Endothelial cell of umbilical vein (primary cell): ENCODE data around the gene FGD5. TPM values are rescaled to one million over a fixed set of nuclear protein-coding genes. Genes with fewer than 3 reads are reported as not detected.

ENCODE experiments used
- BruUV-seq: library from RNA; stranded (reverse); fragments of 400-500 nt; replicated peaks from 2 replicates; lab custom pipeline; 2021; lab: Mats Ljungman, UMichigan
- CTCF ChIA-PET: fragments of 300-600, 350-600 bp; sonication (Branson Sonifier 250); formaldehyde crosslinking; loops from one replicate; lab custom pipeline; 2021; ENCODE audit warnings: antibody characterized with exemption, inconsistent platforms; lab: Charles Lee
- POLR2A ChIA-PET: fragments of 300-600, 350-600 bp; sonication (Branson Sonifier 250); formaldehyde crosslinking; loops from one replicate; lab custom pipeline; 2021; ENCODE audit warnings: antibody characterized with exemption, inconsistent platforms; lab: Charles Lee
- DNase-seq: peaks from one replicate; pipeline ENCODE4 v3.0.0-alpha.2; 2011; ENCODE audit warnings: low read depth, low spot score
- FAIRE-seq: peaks from 2 replicates; lab custom pipeline; 2011; peaks lifted over from hg19 to GRCh38; lab: Jason Lieb, UNC
- H2AFZ ChIP-seq: 2 replicates; pipeline ENCODE4 v1.6.0; 2012; ENCODE audit warnings: low read depth, low read length, control low read depth, inconsistent platforms
- H3K27ac ChIP-seq: 2 replicates; pipeline ENCODE4 v1.5.1; 2011; ENCODE audit warnings: low read depth, mild to moderate bottlenecking, control low read depth, low read length, moderate library complexity; ENCODE audit not compliant: insufficient read depth
- H3K27me3 ChIP-seq, 2 experiments: 2 replicates each; pipeline versions ENCODE4 v1.6.0 to v1.6.1; 2011; ENCODE audit warnings: low read length in 2 of 2, mixed read lengths in 1 of 2; ENCODE audit not compliant: control insufficient read depth in 2 of 2, insufficient read depth in 2 of 2
- H3K36me3 ChIP-seq, 2 experiments: 2 replicates in 1 of 2; 3 replicates in 1 of 2; pipeline ENCODE4 v1.5.1; 2011; ENCODE audit warnings: low read length in 2 of 2, mild to moderate bottlenecking in 1 of 2, moderate library complexity in 1 of 2; ENCODE audit not compliant: control insufficient read depth in 2 of 2, insufficient read depth in 2 of 2; ENCODE audit errors: extremely low read depth in 1 of 2
- H3K4me1 ChIP-seq: 3 replicates; pipeline ENCODE4 v1.5.1; 2011; ENCODE audit warnings: mild to moderate bottlenecking, low read length; ENCODE audit not compliant: control insufficient read depth, insufficient read depth; ENCODE audit errors: extremely low read depth
- H3K4me2 ChIP-seq: 2 replicates; pipeline ENCODE4 v1.6.1; 2011; ENCODE audit warnings: low read length, control low read depth, mixed read lengths; ENCODE audit not compliant: insufficient read depth
- H3K4me3 ChIP-seq, 3 experiments: fragments of 200-600 bp in 1 of 3; sonication (generic), shearing (Covaris generic) in 1 of 3; replicated peaks in 1 of 3; 2 replicates each; pipeline ENCODE4 v1.5.1; 2011 to 2016; ENCODE audit warnings: control low read depth in 3 of 3, low read length in 3 of 3, mild to moderate bottlenecking in 2 of 3, inconsistent platforms in 1 of 3, low read depth in 1 of 3, moderate library complexity in 1 of 3; ENCODE audit not compliant: insufficient read depth in 1 of 3
- H3K79me2 ChIP-seq: 2 replicates; pipeline ENCODE4 v1.6.0; 2012; ENCODE audit warnings: low read length, inconsistent platforms; ENCODE audit not compliant: control insufficient read depth, insufficient read depth
- H3K9ac ChIP-seq: replicated peaks from 2 replicates; pipeline ENCODE3; 2011; ENCODE audit warnings: low read length, control low read depth; ENCODE audit not compliant: insufficient read depth; ENCODE audit errors: extremely low read depth
- H3K9me1 ChIP-seq: replicated peaks from 3 replicates; pipeline ENCODE4 v1.6.0; 2011; ENCODE audit warnings: mild to moderate bottlenecking, low read length; ENCODE audit not compliant: control insufficient read depth, insufficient read depth; ENCODE audit errors: extremely low read depth
- H3K9me3 ChIP-seq: replicated peaks from 2 replicates; pipeline ENCODE4 v1.5.1; 2012; ENCODE audit warnings: low read length, inconsistent platforms; ENCODE audit not compliant: control insufficient read depth, insufficient read depth
- H4K20me1 ChIP-seq: replicated peaks from 2 replicates; pipeline ENCODE3; 2011; ENCODE audit warnings: mild to moderate bottlenecking, low read length; ENCODE audit not compliant: control insufficient read depth, insufficient read depth; ENCODE audit errors: extremely low read depth
- CTCF ChIP-seq, 2 donors: IDR thresholded peaks; 1 replicate in 1 of 2; 2 replicates in 1 of 2; pipeline ENCODE4 v1.5.1; 2011; ENCODE audit warnings: low read length in 2 of 2, mild to moderate bottlenecking in 2 of 2, moderate library complexity in 2 of 2, control low read depth in 1 of 2, inconsistent platforms in 1 of 2, low read depth in 1 of 2; ENCODE audit not compliant: insufficient read depth in 1 of 2; ENCODE audit errors: extremely low read depth in 1 of 2
- EZH2 ChIP-seq: IDR thresholded peaks from 2 replicates; pipeline ENCODE4 v1.6.1; 2012; ENCODE audit warnings: borderline replicate concordance, low read depth, mild to moderate bottlenecking, moderate library complexity, low read length, inconsistent platforms; ENCODE audit not compliant: severe bottlenecking
- FOS ChIP-seq: IDR thresholded peaks from 2 replicates; pipeline ENCODE4 v1.6.1; 2011; ENCODE audit warnings: mild to moderate bottlenecking, low read length, moderate library complexity, borderline replicate concordance; ENCODE audit not compliant: insufficient read depth
- GATA2 ChIP-seq: IDR thresholded peaks from 2 replicates; pipeline ENCODE4 v1.7.0; 2011; ENCODE audit warnings: low read depth, mild to moderate bottlenecking, moderate library complexity, mixed read lengths, low read length; ENCODE audit not compliant: insufficient read length, insufficient read depth
- JUN ChIP-seq: IDR thresholded peaks from 2 replicates; pipeline ENCODE4 v1.6.1; 2011; ENCODE audit warnings: borderline replicate concordance, low read depth; ENCODE audit not compliant: insufficient read length, insufficient read depth
- MAX ChIP-seq: IDR thresholded peaks from 2 replicates; pipeline ENCODE4 v1.6.1; 2011; ENCODE audit not compliant: insufficient read depth, insufficient read length
- MYC ChIP-seq: IDR thresholded peaks from one replicate; pipeline ENCODE4 v1.6.1; 2011; ENCODE audit warnings: mild to moderate bottlenecking, low read depth, low read length
- POLR2A ChIP-seq: IDR thresholded peaks from 2 replicates; pipeline ENCODE4 v1.6.1; 2012; ENCODE audit warnings: low read depth, mild to moderate bottlenecking, control low read depth, low read length
- POLR2AphosphoS5 ChIP-seq: IDR thresholded peaks from 2 replicates; pipeline ENCODE4 v1.6.1; 2012; ENCODE audit warnings: low read depth, mild to moderate bottlenecking, control low read depth, low read length, moderate library complexity; ENCODE audit not compliant: insufficient read depth
- dilution Hi-C: fragments of 300-500 bp; cut with MboI; formaldehyde crosslinking; loops from one replicate; pipeline ENCODE4 v1.15.0; 2019; ENCODE audit warnings: low sequenced_read_pairs; ENCODE audit not compliant: extremely low pct_ligation_motif_present
- intact Hi-C: fragments of 100-400 bp; cut with micrococcal nuclease; formaldehyde crosslinking; loops from one replicate; pipeline ENCODE4 v1.10.0; 2022
- polyA plus RNA-seq, 4 experiments: library from polyadenylated mRNA; depleted of rRNA in 3 of 4; stranded (reverse) in 3 of 4; unstranded in 1 of 4; fragments of >200 nt; gene quantifications; 2 replicates each; pipeline versions ENCODE4 v1.2.1 to v1.2.3, GENCODE V29; 2011 to 2012; ENCODE audit warnings: missing spikeins in 1 of 4
- total RNA-seq: library from RNA; stranded (reverse); gene quantifications from 2 replicates; pipeline ENCODE4 v1.2.3, GENCODE V29; 2021

Gene FGD5
- total and polyA plus RNA-seq, 2 donors (not counting 3 experiments of a cell fraction or from before 2014, with no cell fraction given): 49.6 to 134 TPM

GRCh38 chr3:14834121-14834520 is 15.4 kb downstream of the FGD5 start:
- intact Hi-C loops (no loop called here), dilution Hi-C loops (no loop called here)
- Histone ChIP-seq H3K27ac (no peak overlapping the region), H3K79me2 (peaks cover 94% of the 10 kb centered on the region), H3K9ac (no peak overlapping the region), H3K4me1 (peaks cover 17% of the 10 kb centered on the region), H3K4me2 (no peak overlapping the region), H3K9me3 (no peaks in the 10 kb centered on the region), H4K20me1 (peaks cover 5% of the 10 kb centered on the region), H3K4me3 (no peak overlapping the region), H2AFZ (no peak overlapping the region), H3K27me3 (no peaks in the 10 kb centered on the region), H3K9me1 (no peaks in the 10 kb centered on the region), H3K36me3 (peaks cover 2% of the 10 kb centered on the region in 2 experiments)
- no TSS peak for BruUV-seq
- ChIA-PET CTCF (interaction anchor here (1.0 to 1.9 kb wide), 2 partner anchors 13 to 53 kb away, joined by 3 to 7 read pairs; no protein-coding TSS in a partner anchor), POLR2A (no interaction called here)
- no peak for DNase-seq
- no peak for FAIRE-seq
- TF ChIP-seq CTCF (IDR thresholded peaks at IDR 0.05; ENCODE audit: extremely low read depth in 1 of 2, insufficient read depth in 1 of 2, low read depth in 1 of 2, low read length in 2 of 2): no peak
- no peak for TF ChIP-seq EZH2
- TF ChIP-seq MYC: no peak
- no peak for TF ChIP-seq POLR2A
- no peak for TF ChIP-seq FOS
- no peak for TF ChIP-seq JUN
- no peak for TF ChIP-seq GATA2
- TF ChIP-seq POLR2AphosphoS5: no peak
- TF ChIP-seq MAX: no peak
